Liver (tissue), 9 donors: ENCODE data around the gene ISG20L2. TPM values are rescaled to one million over a fixed set of nuclear protein-coding genes. Genes with fewer than 3 reads are reported as not detected.

Experiments
- DNase-seq: peaks from one replicate; pipeline ENCODE4 v3.0.0-alpha.2; 2017; ENCODE audit warnings: low spot score
- H3K27ac ChIP-seq, 2 donors: one replicate each; pipeline ENCODE4 v1.7.0; 2013; ENCODE audit warnings: inconsistent platforms in 2 of 2, low read length in 2 of 2, control low read depth in 1 of 2, low read depth in 1 of 2, mild to moderate bottlenecking in 1 of 2
- H3K27me3 ChIP-seq, 4 donors: one replicate each; pipeline versions ENCODE4 v1.6.1 to v1.7.0; 2013; ENCODE audit warnings: low read length in 3 of 4, inconsistent platforms in 1 of 4, mild to moderate bottlenecking in 1 of 4, moderate library complexity in 1 of 4; ENCODE audit not compliant: control insufficient read depth in 4 of 4, insufficient read depth in 4 of 4
- H3K36me3 ChIP-seq, 4 donors: one replicate each; pipeline versions ENCODE4 v1.6.1 to v1.7.0; 2013; ENCODE audit warnings: low read length in 3 of 4, mild to moderate bottlenecking in 3 of 4, low read depth in 1 of 4, moderate library complexity in 1 of 4; ENCODE audit not compliant: control insufficient read depth in 4 of 4, insufficient read depth in 3 of 4
- H3K4me1 ChIP-seq, 4 donors: one replicate each; pipeline versions ENCODE4 v1.6.1 to v1.7.0; 2013; ENCODE audit warnings: low read length in 3 of 4, mild to moderate bottlenecking in 3 of 4, moderate library complexity in 1 of 4; ENCODE audit not compliant: control insufficient read depth in 4 of 4, insufficient read depth in 4 of 4
- H3K4me3 ChIP-seq, 3 donors: one replicate each; pipeline versions ENCODE4 v1.6.1 to v1.7.0; 2013; ENCODE audit warnings: low read length in 3 of 3, control low read depth in 1 of 3, low read depth in 1 of 3, mild to moderate bottlenecking in 1 of 3
- H3K9ac ChIP-seq, 2 donors: one replicate each; pipeline ENCODE4 v1.7.0; 2013; ENCODE audit warnings: low read length in 2 of 2, mild to moderate bottlenecking in 2 of 2, moderate library complexity in 2 of 2, control low read depth in 1 of 2, low read depth in 1 of 2
- H3K9me3 ChIP-seq, 4 donors: one replicate each; pipeline versions ENCODE4 v1.6.1 to v1.7.0; 2013; ENCODE audit warnings: low read length in 3 of 4; ENCODE audit not compliant: control insufficient read depth in 4 of 4
- ATF3 ChIP-seq: IDR thresholded peaks from 2 replicates; pipeline ENCODE4 v1.6.1; 2016; ENCODE audit warnings: antibody characterized with exemption
- FOXA1 ChIP-seq: IDR thresholded peaks from 2 replicates; pipeline ENCODE4 v1.6.1; 2016; ENCODE audit warnings: antibody characterized with exemption
- FOXA2 ChIP-seq: IDR thresholded peaks from 2 replicates; pipeline ENCODE4 v1.6.1; 2016; ENCODE audit warnings: antibody characterized with exemption
- HNF4G ChIP-seq: IDR thresholded peaks from 2 replicates; pipeline ENCODE4 v1.6.1; 2016; ENCODE audit warnings: antibody characterized with exemption
- JUND ChIP-seq, 2 donors: IDR thresholded peaks; 2 replicates each; pipeline ENCODE4 v1.6.1; 2016; ENCODE audit warnings: antibody characterized with exemption in 2 of 2
- RAD21 ChIP-seq, 2 donors: IDR thresholded peaks; 2 replicates each; pipeline ENCODE4 v1.6.1; 2016; ENCODE audit warnings: antibody characterized with exemption in 2 of 2, mild to moderate bottlenecking in 2 of 2
- REST ChIP-seq: IDR thresholded peaks from 2 replicates; pipeline ENCODE4 v1.6.1; 2016; ENCODE audit warnings: antibody characterized with exemption, mild to moderate bottlenecking
- RXRA ChIP-seq, 2 donors: IDR thresholded peaks; 2 replicates each; pipeline ENCODE4 v1.6.1; 2017 to 2018; ENCODE audit warnings: antibody characterized with exemption in 2 of 2, mild to moderate bottlenecking in 1 of 2
- TAF1 ChIP-seq: conservative IDR thresholded peaks from 2 replicates; pipeline ENCODE4 v1.6.1; 2016; ENCODE audit warnings: antibody characterized with exemption, mild to moderate bottlenecking
- YY1 ChIP-seq: IDR thresholded peaks from 2 replicates; pipeline ENCODE4 v1.6.1; 2016; ENCODE audit warnings: antibody characterized with exemption, mild to moderate bottlenecking
- ZBTB33 ChIP-seq: IDR thresholded peaks from 2 replicates; pipeline ENCODE4 v1.6.1; 2016; ENCODE audit warnings: antibody characterized with exemption
- WGBS: extraction: QIAGEN DNeasy Blood & Tissue Kit; methylation state at CpG from one replicate; pipeline ENCODE4 v1.1.7; 2013; 5-methylcytosine and 5-hydroxymethylcytosine counted together
- polyA plus RNA-seq, 2 donors: library from polyadenylated mRNA; stranded (reverse) in 1 of 2; unstranded in 1 of 2; fragments of 200-250 nt in 1 of 2; fragments of >200 nt in 1 of 2; fragmentation: Nextera tagmentation in 1 of 2; extraction: Ambion mirVana in 1 of 2; gene quantifications; one replicate each; pipeline versions ENCODE4 v1.2.1 to v1.2.3, GENCODE V29; 2013 to 2015
- total RNA-seq, 2 donors: library from RNA; depleted of rRNA; stranded (reverse); fragments of >200 nt; gene quantifications; one replicate each; pipeline ENCODE4 v1.2.3, GENCODE V29; 2014
- donor health status: healthy.
- donor health status: healthy.
- donor health status: healthy.
- donor health status: healthy.
- donor health status: healthy.

The ISG20L2 gene
- total and polyA plus RNA-seq, 4 donors = 5.6 to 9.9 (median 6.7) TPM

- peak; percentile 88 for TF ChIP-seq REST
Observed at GRCh38 chr1:156740741-156741480, 12.3 kb upstream of the ISG20L2 start, which contains the start of gene MRPL24 (continued).

- H3K4me1 ChIP-seq = peaks cover 3 to 22% (median 14%) of the 10 kb centered on the region in 4 donors
- no peak for TF ChIP-seq HNF4G
- TF ChIP-seq TAF1 = peak; percentile 1
- TF ChIP-seq RAD21 (IDR thresholded peaks at IDR 0.05) = no peak
- no peak for TF ChIP-seq REST
- 19% methylated on average over 7 of the region's 7 CpGs for WGBS
- no peaks in the 10 kb centered on the region for H3K9me3 ChIP-seq
- H3K27me3 ChIP-seq = no peaks in the 10 kb centered on the region
- no peak for DNase-seq
- peak overlapping the region; percentile 60 to 82 (median 81) for H3K4me3 ChIP-seq
- peaks cover 10 to 42% (median 30%) of the 10 kb centered on the region in 4 donors for H3K36me3 ChIP-seq
- H3K9ac ChIP-seq = peak overlapping the region; percentile 44 to 51
- peak overlapping the region; percentile 45 to 67 for H3K27ac ChIP-seq
Observed at GRCh38 chr1:156740237-156740740, 11.7 kb upstream of the ISG20L2 start.

- Histone ChIP-seq H3K27me3 (no peaks in the 10 kb centered on the region), H3K27ac (no peak overlapping the region), H3K36me3 (peaks cover 10 to 39% (median 30%) of the 10 kb centered on the region in 4 donors), H3K9ac (no peak overlapping the region), H3K4me1 (peaks cover 3 to 20% (median 10%) of the 10 kb centered on the region in 4 donors), H3K4me3 (no peak overlapping the region), H3K9me3 (no peaks in the 10 kb centered on the region)
- TF ChIP-seq REST (no peak), JUND (IDR thresholded peaks at IDR 0.05) (no peak), ZBTB33 (no peak), YY1 (no peak), FOXA2 (no peak), ATF3 (no peak), HNF4G (no peak), FOXA1 (no peak), RXRA (IDR thresholded peaks at IDR 0.05) (no peak), RAD21 (IDR thresholded peaks at IDR 0.05) (no peak)
- 88% methylated on average over 2 of the region's 2 CpGs for WGBS
- no peak for DNase-seq
Observed at GRCh38 chr1:156738916-156739315, 10.3 kb upstream of the ISG20L2 start.
